ENCODE data around the gene RUBCN. TPM values are rescaled to one million over a fixed set of nuclear protein-coding genes. Genes with fewer than 3 reads are reported as not detected.
A peak's percentile ranks its signal among the peaks of the same experiment; 100 is the strongest.
"Not testable (repeated sequence)": the region's sequence is repeated elsewhere in the genome, so short reads cannot be mapped to it uniquely, and the experiment has no call there.

The RUBCN gene
- total RNA-seq, 1 donor from 2014 or later, result 29.0 TPM

DNA sequence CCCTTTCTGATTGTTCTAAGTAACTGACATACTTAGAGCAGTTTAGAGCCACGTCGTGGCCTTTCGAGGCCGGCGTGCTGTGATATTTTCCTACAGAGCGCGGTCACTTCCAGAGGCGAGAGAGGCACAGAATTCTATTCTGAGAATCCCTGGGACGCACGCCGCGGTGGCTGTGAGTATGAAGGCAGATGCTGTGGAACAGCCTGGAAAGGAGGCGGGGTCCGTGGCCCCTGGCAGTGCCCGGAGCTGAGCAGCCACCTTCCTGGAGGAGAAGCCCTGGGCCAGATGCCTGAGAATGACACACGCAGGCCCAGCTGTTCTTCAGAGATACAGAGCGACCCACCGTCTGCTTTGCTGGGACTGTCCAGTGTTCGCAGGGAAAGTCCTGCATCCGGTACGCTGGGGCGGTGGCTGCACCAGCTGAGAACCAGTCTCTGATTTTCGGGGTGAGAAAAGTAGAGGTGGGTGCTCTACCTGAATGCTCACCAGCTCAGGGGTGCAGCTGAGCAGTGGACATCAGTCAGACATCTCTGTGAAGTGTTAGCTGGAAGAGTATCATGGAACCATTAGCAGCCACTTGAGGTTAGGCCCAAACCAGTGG, 75.4 kb downstream of the RUBCN start:
- not testable (repeated sequence) for H3K9me3 Mint-ChIP-seq (ENCODE audit: low read depth); H3K36me3 Mint-ChIP-seq (ENCODE audit: insufficient read depth); H3K27me3 Mint-ChIP-seq; H3K4me3 Mint-ChIP-seq (ENCODE audit: low read depth); DNase-seq (ENCODE audit: low spot score, unreplicated experiment); H3K4me1 Mint-ChIP-seq (ENCODE audit: low read depth); H3K27ac Mint-ChIP-seq

DNA sequence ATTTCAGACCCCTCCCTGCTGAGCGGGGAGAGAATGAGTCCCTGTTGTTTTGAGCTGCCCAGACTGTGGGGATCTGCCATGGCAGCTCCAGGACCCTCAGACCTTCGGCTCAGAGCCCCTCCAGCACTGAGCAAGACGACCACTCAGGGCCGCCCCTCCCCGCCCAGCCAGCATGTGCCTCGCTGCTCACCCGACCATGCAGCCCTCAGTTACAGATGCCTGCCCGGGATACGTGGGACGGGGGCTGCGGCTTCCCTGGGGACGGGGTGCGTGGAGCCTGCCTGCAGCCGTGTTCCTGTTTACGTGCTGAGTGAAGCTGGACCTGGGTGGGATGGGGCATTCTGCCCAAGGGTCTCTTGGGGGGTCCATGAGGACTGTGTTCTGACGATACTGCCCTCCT, 77.0 kb downstream of the RUBCN start:
- not testable (repeated sequence) for H3K4me3 Mint-ChIP-seq (ENCODE audit: low read depth); H3K9me3 Mint-ChIP-seq (ENCODE audit: low read depth); H3K36me3 Mint-ChIP-seq (ENCODE audit: insufficient read depth); H3K27ac Mint-ChIP-seq; H3K27me3 Mint-ChIP-seq; H3K4me1 Mint-ChIP-seq (ENCODE audit: low read depth); DNase-seq (ENCODE audit: low spot score, unreplicated experiment)

DNA sequence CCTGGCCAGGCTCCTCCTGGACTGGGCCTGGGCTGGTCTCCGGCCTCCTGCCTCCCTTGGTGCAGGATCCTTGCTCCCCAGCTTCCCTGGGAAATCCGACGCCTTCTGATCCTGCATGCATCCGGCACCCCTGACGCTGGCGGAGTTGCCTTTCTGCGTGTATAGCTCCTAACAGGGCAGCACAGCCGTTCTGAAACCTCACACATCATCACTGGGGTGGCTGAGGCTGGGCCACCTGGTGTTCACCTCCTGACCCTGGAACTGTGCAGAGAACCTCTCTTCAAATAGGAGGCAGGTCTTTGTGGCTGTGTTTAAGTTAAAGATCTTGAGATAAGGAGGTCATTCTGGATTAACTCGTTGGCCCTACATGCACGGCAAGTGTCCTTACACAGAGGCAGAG, 77.6 kb downstream of the RUBCN start:
- not testable (repeated sequence) for H3K9me3 Mint-ChIP-seq (ENCODE audit: low read depth); H3K4me3 Mint-ChIP-seq (ENCODE audit: low read depth); H3K4me1 Mint-ChIP-seq (ENCODE audit: low read depth); DNase-seq (ENCODE audit: low spot score, unreplicated experiment); H3K27ac Mint-ChIP-seq; H3K27me3 Mint-ChIP-seq; H3K36me3 Mint-ChIP-seq (ENCODE audit: insufficient read depth)

DNA sequence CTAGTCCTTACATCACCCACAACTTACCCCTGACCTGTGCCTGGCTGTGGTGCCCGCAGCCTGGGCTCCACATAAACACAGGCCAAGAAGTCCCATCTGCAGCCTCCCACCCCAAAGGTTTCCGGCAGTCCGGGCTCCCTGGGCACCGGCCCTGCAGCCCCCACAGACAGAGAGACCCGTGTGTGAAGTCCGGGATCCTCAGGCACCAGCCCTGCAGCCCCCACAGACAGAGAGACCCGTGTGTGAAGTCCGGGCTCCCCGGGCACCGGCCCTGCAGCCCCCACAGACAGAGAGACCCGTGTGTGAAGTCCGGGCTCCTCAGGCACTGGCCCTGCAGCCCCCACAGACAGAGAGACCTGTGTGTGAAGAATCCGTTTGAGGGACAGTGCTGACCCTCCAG, 78.0 kb downstream of the RUBCN start:
- not testable (repeated sequence) for H3K4me1 Mint-ChIP-seq (ENCODE audit: low read depth); H3K9me3 Mint-ChIP-seq (ENCODE audit: low read depth); H3K36me3 Mint-ChIP-seq (ENCODE audit: insufficient read depth); DNase-seq (ENCODE audit: low spot score, unreplicated experiment); H3K4me3 Mint-ChIP-seq (ENCODE audit: low read depth); H3K27me3 Mint-ChIP-seq; H3K27ac Mint-ChIP-seq

DNA sequence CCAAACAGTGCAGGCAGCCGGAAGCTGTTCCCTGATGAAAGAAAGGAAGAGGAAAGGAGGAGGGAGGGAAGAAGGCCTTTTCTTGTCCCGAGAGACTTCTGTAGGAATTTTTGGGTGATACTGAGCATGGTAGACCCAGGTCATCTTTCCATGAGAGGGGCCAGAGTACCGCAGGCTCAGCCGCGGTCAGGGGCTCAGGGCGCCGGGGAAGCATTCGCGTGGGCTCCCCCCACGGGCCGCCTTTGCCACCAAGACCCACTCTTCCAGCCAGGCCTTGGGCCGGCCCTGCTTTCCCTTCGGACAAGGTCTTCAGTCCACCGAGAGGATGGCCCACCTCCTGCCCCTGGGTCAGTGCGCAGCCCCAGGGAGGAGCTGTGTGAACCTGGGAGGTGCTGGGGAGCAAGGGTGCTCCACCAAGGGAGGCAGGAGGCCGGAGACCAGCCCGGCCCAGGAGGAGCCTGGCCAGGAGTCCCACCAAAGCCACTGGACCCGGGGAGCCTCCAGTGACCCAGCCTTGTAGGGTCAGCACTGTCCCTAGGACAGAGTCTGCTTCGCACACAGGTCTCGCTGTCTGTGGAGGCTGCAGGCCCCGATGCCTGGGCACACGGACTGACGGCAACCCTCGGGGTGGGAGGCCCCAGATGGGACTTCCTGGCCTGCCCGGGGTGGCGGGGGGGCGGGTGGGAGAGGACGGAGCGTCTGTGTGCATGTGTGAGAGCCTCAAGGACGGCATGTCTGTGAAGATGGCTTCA, 79.0 kb downstream of the RUBCN start:
- H3K27me3 Mint-ChIP-seq; H3K36me3 Mint-ChIP-seq (ENCODE audit: insufficient read depth); H3K27ac Mint-ChIP-seq; H3K4me3 Mint-ChIP-seq (ENCODE audit: low read depth); DNase-seq (ENCODE audit: low spot score, unreplicated experiment); H3K9me3 Mint-ChIP-seq (ENCODE audit: low read depth); H3K4me1 Mint-ChIP-seq (ENCODE audit: low read depth): not testable (repeated sequence)

DNA sequence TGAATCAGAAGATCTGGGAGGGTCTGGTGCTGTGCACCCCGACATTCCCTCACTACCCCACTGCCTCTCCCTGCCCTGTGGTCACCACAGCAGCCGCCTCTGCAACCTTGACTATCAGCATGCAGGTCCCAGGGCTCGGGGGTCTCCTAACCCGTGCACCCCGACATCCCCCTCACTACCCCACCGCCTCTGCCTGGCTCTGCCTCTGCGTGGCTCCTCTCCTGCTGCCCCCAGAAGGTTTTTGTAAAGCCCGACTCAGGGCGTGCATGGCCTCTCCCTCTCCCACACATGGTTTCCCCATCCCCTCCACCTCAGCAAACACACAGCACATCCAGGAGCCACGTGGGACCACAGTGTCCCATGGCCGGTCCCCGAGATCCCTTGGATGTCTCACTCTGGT, 79.7 kb downstream of the RUBCN start:
- not testable (repeated sequence) for H3K27ac Mint-ChIP-seq; H3K4me1 Mint-ChIP-seq (ENCODE audit: low read depth); DNase-seq (ENCODE audit: low spot score, unreplicated experiment); H3K27me3 Mint-ChIP-seq; H3K9me3 Mint-ChIP-seq (ENCODE audit: low read depth); H3K36me3 Mint-ChIP-seq (ENCODE audit: insufficient read depth)
- peak overlapping the region; percentile 26 for H3K4me3 Mint-ChIP-seq (ENCODE audit: low read depth)

DNA sequence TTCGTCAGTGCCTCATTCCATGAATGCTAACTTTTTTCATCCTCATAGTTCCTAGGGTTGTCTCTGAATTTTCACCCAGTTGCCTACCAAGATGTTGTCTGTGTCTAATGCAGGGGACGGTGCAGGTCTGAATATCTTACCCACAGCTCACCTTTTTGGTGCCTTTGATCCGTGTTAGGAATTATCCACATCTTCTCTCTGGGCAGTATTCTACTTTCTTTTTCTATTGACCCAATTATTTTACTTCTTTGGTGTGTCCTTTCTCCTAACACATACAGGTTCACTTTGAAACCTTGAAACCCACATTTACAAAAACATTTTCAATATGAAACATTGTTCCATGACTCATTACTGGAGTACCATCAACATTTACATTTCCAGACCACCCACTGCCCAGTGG, 80.6 kb downstream of the RUBCN start:
- not testable (repeated sequence) for DNase-seq (ENCODE audit: low spot score, unreplicated experiment); H3K4me1 Mint-ChIP-seq (ENCODE audit: low read depth)
- H3K4me3 Mint-ChIP-seq (ENCODE audit: low read depth), result peak overlapping the region; percentile 49

DNA sequence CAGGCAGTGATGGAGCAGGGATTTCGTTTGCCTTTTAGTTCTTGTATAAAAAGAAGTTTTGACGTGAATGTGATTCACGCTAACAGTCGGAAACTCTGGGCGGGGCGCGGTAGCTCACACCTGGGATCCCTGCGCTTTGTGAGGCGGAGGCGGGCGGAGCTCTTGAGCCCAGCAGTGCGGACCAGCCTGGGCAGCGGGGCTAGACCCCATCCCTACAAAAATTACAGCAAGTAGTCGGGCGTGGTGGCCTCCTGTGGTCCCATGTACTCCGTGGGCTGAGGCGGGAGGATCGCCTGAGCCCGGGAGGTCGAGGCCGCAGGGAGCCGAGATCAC, 81.7 kb downstream of the RUBCN start:
- not testable (repeated sequence) for DNase-seq (ENCODE audit: low spot score, unreplicated experiment); H3K4me1 Mint-ChIP-seq (ENCODE audit: low read depth); H3K4me3 Mint-ChIP-seq (ENCODE audit: low read depth); H3K36me3 Mint-ChIP-seq (ENCODE audit: insufficient read depth); H3K27ac Mint-ChIP-seq; H3K9me3 Mint-ChIP-seq (ENCODE audit: low read depth); H3K27me3 Mint-ChIP-seq

More for the DNA sequence above, 80.6 kb downstream of the RUBCN start:
- H3K9me3 Mint-ChIP-seq (ENCODE audit: low read depth); H3K36me3 Mint-ChIP-seq (ENCODE audit: insufficient read depth); H3K27me3 Mint-ChIP-seq; H3K27ac Mint-ChIP-seq: not testable (repeated sequence)

DNA sequence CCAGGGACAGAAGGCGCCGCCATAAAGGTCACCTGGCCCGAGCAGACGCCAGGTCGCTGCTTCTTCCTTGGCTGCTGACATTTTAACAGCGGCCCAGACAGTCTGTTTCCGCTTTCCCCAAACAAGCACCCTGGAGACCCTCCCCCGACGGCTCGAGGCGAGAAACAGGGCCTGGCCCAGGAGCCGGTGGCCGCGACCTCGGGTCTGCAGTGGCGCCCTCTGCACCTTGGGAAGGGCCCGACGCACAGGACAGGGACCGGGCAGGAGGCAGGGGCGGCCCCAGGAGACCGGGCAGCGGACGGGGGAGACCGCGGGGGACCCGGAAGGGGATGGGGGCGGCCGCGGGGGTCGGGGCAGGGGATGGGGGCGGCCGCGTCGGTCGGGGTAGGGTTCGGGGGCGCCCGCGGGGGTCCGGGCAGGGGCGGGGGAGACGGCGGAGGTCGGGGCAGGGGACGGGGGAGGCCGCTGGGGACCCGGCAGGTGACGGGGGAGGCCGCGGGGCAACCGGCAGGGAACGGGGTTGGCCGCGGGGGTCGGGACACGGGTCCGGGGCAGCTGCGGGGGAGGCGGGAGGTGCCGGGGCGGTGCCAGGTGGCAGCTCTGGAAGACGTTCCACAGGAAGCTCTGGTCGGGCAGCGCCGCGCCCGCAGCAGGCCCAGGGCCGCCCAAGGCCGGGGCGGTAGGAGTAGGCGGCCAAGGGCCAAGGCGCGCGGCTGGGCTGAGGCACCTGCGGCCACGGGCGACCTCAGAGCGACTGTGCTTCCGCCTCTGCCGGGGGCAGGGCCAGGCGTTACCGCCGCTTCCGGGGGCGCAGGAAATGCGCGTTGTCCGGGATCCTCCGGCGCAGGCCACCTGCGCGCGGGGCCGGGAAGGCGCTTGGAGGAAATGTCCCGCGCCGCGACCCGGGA, 82.4 kb downstream of the RUBCN start:
- DNase-seq (ENCODE audit: low spot score, unreplicated experiment), result peak; percentile 33
- not testable (repeated sequence) for H3K27me3 Mint-ChIP-seq; H3K9me3 Mint-ChIP-seq (ENCODE audit: low read depth); H3K27ac Mint-ChIP-seq; H3K36me3 Mint-ChIP-seq (ENCODE audit: insufficient read depth); H3K4me1 Mint-ChIP-seq (ENCODE audit: low read depth)
- peak overlapping the region; percentile 48 for H3K4me3 Mint-ChIP-seq (ENCODE audit: low read depth)

DNA sequence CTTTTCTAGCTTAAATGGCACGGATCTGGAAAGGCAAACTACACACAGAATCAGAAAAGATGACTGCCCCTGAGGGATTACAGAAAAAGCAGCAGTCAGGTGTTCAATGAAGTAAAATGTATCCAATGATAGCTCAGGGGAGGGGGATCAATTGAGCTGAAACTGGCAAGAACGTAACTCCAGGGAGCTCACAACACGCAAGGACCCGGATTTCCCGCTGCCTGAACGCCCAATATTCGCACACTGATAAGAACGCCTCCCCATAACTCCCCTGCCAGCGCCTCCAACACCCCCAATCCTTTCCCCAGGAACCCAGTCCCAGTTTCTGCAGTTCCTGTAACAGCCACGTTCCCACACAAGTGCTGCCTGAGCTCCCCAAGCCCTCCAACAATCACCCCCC, 83.8 kb downstream of the RUBCN start:
- not testable (repeated sequence) for H3K9me3 Mint-ChIP-seq (ENCODE audit: low read depth); DNase-seq (ENCODE audit: low spot score, unreplicated experiment); H3K27me3 Mint-ChIP-seq; H3K4me1 Mint-ChIP-seq (ENCODE audit: low read depth); H3K27ac Mint-ChIP-seq; H3K4me3 Mint-ChIP-seq (ENCODE audit: low read depth); H3K36me3 Mint-ChIP-seq (ENCODE audit: insufficient read depth)

DNA sequence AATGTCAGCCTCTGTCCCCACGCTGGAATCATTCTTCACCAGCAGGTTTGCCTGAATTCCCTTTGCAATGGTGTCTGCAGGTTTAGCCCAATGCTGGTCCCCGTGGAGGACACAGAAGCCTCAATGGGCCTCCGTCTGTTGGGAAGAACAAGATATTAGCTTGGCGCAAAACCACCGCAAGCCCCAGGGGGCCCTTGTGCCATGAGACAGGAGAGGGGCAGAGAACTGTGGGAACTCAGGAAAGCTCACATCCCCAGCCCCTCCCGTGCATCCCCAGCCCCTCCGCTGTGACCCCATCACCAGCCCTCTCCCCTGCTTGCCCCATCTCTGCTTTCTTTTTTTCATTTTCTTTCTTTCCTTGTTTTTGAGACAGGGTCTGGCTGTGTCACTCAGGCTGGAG, 89.1 kb downstream of the RUBCN start:
- H3K4me1 Mint-ChIP-seq (ENCODE audit: low read depth); H3K9me3 Mint-ChIP-seq (ENCODE audit: low read depth); H3K27me3 Mint-ChIP-seq: not testable (repeated sequence)

DNA sequence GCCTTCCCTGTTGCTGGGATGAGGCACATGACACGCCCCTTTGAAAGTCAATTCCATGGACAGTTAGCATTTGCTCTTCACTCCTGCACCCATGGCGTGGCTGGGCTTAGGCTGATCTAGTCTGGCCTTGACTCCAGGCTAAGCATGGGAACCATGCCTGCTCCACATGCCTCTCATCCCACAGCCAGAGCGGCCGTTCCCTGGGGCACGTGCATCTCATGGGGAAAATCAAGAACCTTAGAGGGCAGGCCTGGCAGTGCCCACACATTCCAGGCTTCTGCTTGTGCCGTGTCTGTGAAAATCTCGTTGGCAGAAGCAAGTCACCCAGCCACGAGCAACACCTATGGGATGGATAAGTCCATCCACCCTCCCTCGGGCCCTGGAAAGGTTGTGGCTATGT, 89.5 kb downstream of the RUBCN start:
- not testable (repeated sequence) for H3K9me3 Mint-ChIP-seq (ENCODE audit: low read depth); H3K4me3 Mint-ChIP-seq (ENCODE audit: low read depth); H3K4me1 Mint-ChIP-seq (ENCODE audit: low read depth); H3K27me3 Mint-ChIP-seq; DNase-seq (ENCODE audit: low spot score, unreplicated experiment); H3K27ac Mint-ChIP-seq
- peaks cover 12% of the 10 kb centered on the region for H3K36me3 Mint-ChIP-seq (ENCODE audit: insufficient read depth)

More for the DNA sequence above, 89.1 kb downstream of the RUBCN start:
- H3K36me3 Mint-ChIP-seq (ENCODE audit: insufficient read depth), result peaks cover 12% of the 10 kb centered on the region
- not testable (repeated sequence) for H3K27ac Mint-ChIP-seq; DNase-seq (ENCODE audit: low spot score, unreplicated experiment); H3K4me3 Mint-ChIP-seq (ENCODE audit: low read depth)

DNA sequence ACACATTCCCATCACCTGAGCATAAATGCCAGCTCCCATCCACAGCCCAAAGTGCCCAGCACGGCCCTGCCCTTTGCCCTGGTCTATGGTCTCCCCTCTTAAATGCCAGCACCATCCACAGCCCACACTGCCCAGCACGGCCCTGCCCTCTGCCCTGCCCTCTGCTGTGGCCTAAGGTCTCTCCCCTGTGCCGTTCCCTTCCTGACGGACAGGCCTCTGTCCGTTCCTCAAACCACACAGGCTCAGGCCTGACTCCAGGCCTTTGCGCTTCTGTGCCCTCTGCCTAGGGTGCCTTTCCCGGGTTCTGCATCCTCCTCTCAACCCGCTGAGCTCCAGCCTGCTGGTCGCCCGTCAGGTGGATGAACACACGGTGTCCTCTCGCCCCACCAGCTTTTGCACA, 90.4 kb downstream of the RUBCN start:
- not testable (repeated sequence) for H3K9me3 Mint-ChIP-seq (ENCODE audit: low read depth); H3K27ac Mint-ChIP-seq; H3K4me1 Mint-ChIP-seq (ENCODE audit: low read depth); H3K4me3 Mint-ChIP-seq (ENCODE audit: low read depth); DNase-seq (ENCODE audit: low spot score, unreplicated experiment); H3K27me3 Mint-ChIP-seq
- H3K36me3 Mint-ChIP-seq (ENCODE audit: insufficient read depth), result peaks cover 14% of the 10 kb centered on the region
